Psoas muscle (tissue), 8 donors: Measurements from ENCODE around the gene DCBLD2. TPM values are rescaled to one million over a fixed set of nuclear protein-coding genes. Genes with fewer than 3 reads are reported as not detected.

Experiments used
- ATAC-seq, 4 donors: fragments of 200-7000 bp; cut with Tn5 transposase; one replicate each; pipeline ENCODE4 v1.9.1; 2020; ENCODE audit warnings: moderate library complexity in 3 of 4, mild to moderate bottlenecking in 2 of 4
- DNase-seq, 2 donors: peaks; one replicate each; pipeline ENCODE4 v3.0.0-alpha.2; 2020
- H3K27ac ChIP-seq: fragments of 200-600 bp; one replicate; pipeline ENCODE4 v1.8.0; 2022
- H3K27me3 ChIP-seq, 3 donors: fragments of 200-600 bp in 1 of 3; one replicate each; pipeline versions ENCODE4 v1.6.1 to v1.8.0; 2013 to 2022; ENCODE audit warnings: low read length in 2 of 3, mild to moderate bottlenecking in 2 of 3, moderate library complexity in 1 of 3; ENCODE audit not compliant: insufficient read depth in 3 of 3
- H3K36me3 ChIP-seq, 2 donors: fragments of 200-600 bp in 1 of 2; one replicate each; pipeline versions ENCODE4 v1.6.1 to v1.8.0; 2013 to 2022; ENCODE audit warnings: low read depth in 1 of 2, mild to moderate bottlenecking in 1 of 2, moderate library complexity in 1 of 2; ENCODE audit not compliant: insufficient read depth in 1 of 2
- H3K4me1 ChIP-seq: fragments of 200-600 bp; one replicate; pipeline ENCODE4 v1.8.0; 2022
- H3K4me3 ChIP-seq: fragments of 200-600 bp; one replicate; pipeline ENCODE4 v1.8.0; 2022; ENCODE audit warnings: mild to moderate bottlenecking
- H3K9me3 ChIP-seq: fragments of 200-600 bp; one replicate; pipeline ENCODE4 v1.8.0; 2022
- WGBS, 3 donors: extraction: QIAGEN DNeasy Blood & Tissue Kit; methylation state at CpG; one replicate each; pipeline versions ENCODE4 v1.1.6 to v1.1.7; 2013; 5-methylcytosine and 5-hydroxymethylcytosine counted together
- intact Hi-C, 2 donors: fragments of 100-400 bp; cut with DNase I; formaldehyde crosslinking; loops; one replicate each; pipeline versions ENCODE4 v1.11.0 to v1.14.2; 2022
- long read RNA-seq, 2 donors: library from polyadenylated mRNA; unstranded; transcript quantifications; one replicate each; pipeline ENCODE4 v2.0.0, GENCODE V29; 2021
- polyA plus RNA-seq, 3 donors: library from polyadenylated mRNA; stranded (reverse); fragments of 200-250 nt; gene quantifications; one replicate each; pipeline ENCODE4 v1.2.3, GENCODE V29; 2013
- total RNA-seq, 4 donors: library from RNA; stranded (reverse); fragmentation: NEBNext Ultra II Directional in 2 of 4; extraction: Animal tissue kit (Norgen Biotek cat#: 25700) in 2 of 4; gene quantifications; one replicate each; pipeline versions ENCODE4 v1.2.1 to v1.2.4, GENCODE V29; 2021 to 2023
- TF ChIP-seq, protein P1 (sequence below): fragments of 200-600 bp; IDR thresholded peaks from one replicate; pipeline ENCODE4 v1.8.0; 2022; ENCODE audit warnings: antibody characterized with exemption
- donor health status: healthy with polysubstance abuse.
- donor health status: DM: no; HTN: no; CAD: no; lungs with moderate emphysema.
- donor health status: Bipolar disorder and iron deficiency.
- donor health status: healthy.
- donor health status: DM: yes; HTN: yes; CAD: no.
- donor health status: DM: no; HTN: no; CAD: no.
- donor health status: DM: no; HTN: no; CAD: no.
- donor health status: DM: yes; HTN: yes; CAD: no.

DCBLD2 gene, protein sequence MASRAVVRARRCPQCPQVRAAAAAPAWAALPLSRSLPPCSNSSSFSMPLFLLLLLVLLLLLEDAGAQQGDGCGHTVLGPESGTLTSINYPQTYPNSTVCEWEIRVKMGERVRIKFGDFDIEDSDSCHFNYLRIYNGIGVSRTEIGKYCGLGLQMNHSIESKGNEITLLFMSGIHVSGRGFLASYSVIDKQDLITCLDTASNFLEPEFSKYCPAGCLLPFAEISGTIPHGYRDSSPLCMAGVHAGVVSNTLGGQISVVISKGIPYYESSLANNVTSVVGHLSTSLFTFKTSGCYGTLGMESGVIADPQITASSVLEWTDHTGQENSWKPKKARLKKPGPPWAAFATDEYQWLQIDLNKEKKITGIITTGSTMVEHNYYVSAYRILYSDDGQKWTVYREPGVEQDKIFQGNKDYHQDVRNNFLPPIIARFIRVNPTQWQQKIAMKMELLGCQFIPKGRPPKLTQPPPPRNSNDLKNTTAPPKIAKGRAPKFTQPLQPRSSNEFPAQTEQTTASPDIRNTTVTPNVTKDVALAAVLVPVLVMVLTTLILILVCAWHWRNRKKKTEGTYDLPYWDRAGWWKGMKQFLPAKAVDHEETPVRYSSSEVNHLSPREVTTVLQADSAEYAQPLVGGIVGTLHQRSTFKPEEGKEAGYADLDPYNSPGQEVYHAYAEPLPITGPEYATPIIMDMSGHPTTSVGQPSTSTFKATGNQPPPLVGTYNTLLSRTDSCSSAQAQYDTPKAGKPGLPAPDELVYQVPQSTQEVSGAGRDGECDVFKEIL
- total RNA-seq (10 to 100 TPM in 2 of 4 donors, 1 to 10 TPM in 2; 4.1 to 13.9 (median 10.2) TPM), polyA plus RNA-seq (1 to 10 TPM; 2.9 to 5.3 (median 3.8) TPM)
- long read RNA-seq, donor 1, partial matches to known transcripts: 3 of 3 reads
- long read RNA-seq, donor 1, other reads (novel, unspliced or antisense): 0 of 3 reads
- long read RNA-seq, donor 2, full-length matches to known transcripts: 2 of 6 reads
- long read RNA-seq, donor 2, partial matches to known transcripts: 3 of 6 reads
- long read RNA-seq, donor 2, other reads (novel, unspliced or antisense): 1 of 6 reads

DNA sequence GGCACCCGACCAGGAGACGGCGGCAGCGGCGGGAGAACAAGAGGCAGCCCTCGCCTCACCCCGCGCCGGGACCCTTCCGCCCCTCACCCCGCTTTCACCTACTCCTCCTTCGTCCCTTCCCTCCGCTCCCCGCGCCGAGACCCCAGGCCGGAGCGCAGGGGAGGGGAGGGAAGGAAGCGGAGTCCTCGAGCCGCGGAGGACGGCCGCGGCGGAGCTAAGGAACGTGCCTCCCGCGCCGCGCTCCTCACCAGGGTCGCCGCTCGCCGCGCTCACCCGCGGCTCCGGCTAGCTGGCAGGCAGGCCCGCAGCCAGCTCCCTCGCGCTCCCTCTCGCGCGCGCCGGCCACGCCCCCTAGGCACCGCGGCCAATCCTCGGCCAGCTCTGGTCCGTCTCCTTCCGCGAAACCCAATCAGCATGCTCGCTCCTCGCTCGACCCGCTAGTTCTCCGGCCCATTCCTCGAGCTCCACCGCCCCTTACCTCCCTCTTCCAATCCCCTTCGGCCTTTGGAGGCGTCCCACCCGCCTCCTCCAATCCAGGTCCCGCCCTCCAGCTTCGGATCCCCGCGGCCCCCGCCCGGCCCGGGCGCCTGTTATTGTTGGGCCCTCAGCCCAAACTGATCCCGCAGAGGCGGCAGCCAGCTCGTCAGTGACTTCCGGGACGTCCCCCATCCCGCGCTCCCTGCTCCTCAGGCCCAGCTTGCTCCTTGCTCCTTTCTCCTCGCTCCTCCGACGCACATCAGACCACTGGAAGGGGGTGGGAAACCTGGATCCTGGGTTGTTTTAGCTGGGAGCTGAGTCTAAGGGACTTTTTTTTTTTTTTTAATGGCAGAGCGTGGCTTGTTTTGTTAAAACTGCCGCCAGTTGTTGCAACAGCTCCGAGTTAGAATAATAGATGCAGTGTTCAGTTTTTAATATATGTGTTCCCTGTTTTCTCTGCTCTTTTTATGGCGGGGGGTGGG is at the start of gene DCBLD2:
Gene DCBLD2 (minus strand): TSS at position 304 of the 959 bp plus-strand sequence. CDS start 369 bp downstream, outside the sequence.
- peaks cover 13% of the 10 kb centered on the region for H3K4me1 ChIP-seq
- ATAC-seq (peak; percentile 99 to 100 (median 99)), DNase-seq (peak; percentile 98 to 99)
- no peaks in the 10 kb centered on the region for H3K36me3 ChIP-seq
- no peaks in the 10 kb centered on the region for H3K27me3 ChIP-seq
- H3K9me3 ChIP-seq: no peaks in the 10 kb centered on the region
- intact Hi-C loops: loop anchor here in 1 of 2 donors (5.0 kb wide), 1 partner anchor 91 kb away; no protein-coding TSS in a partner anchor
- H3K4me3 ChIP-seq: peak within 1 kb of the TSS; percentile 97
- WGBS, 3 donors: 0 to 1% (median 1%) methylated on average over 56 to 85 of the region's 86 CpGs
- peak within 1 kb of the TSS; percentile 88 for H3K27ac ChIP-seq
- TF ChIP-seq, protein P1, sequence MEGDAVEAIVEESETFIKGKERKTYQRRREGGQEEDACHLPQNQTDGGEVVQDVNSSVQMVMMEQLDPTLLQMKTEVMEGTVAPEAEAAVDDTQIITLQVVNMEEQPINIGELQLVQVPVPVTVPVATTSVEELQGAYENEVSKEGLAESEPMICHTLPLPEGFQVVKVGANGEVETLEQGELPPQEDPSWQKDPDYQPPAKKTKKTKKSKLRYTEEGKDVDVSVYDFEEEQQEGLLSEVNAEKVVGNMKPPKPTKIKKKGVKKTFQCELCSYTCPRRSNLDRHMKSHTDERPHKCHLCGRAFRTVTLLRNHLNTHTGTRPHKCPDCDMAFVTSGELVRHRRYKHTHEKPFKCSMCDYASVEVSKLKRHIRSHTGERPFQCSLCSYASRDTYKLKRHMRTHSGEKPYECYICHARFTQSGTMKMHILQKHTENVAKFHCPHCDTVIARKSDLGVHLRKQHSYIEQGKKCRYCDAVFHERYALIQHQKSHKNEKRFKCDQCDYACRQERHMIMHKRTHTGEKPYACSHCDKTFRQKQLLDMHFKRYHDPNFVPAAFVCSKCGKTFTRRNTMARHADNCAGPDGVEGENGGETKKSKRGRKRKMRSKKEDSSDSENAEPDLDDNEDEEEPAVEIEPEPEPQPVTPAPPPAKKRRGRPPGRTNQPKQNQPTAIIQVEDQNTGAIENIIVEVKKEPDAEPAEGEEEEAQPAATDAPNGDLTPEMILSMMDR: no peak

DNA sequence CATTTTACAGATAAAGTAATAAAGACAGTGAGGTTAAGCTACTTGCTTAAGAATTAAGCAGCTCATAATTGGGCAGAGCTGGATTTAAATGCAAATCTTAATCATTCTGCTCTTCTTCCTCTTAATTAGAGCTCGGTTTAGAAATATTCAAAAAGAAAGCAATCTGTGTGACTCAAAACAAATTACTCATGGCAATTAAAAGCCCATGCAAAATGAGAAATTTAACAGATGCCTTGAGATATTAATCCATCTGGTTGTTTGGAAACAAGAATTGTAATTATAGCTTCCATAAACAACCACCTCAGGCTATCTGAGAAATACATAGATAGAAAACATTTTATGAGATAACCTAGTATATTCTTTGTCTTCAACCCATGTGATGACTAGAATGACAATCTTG is 44.2 kb upstream of the DCBLD2 start:
- Histone ChIP-seq H3K27me3 (no peaks in the 10 kb centered on the region), H3K27ac (no peak overlapping the region), H3K9me3 (no peaks in the 10 kb centered on the region), H3K36me3 (no peaks in the 10 kb centered on the region), H3K4me3 (no peak overlapping the region), H3K4me1 (no peaks in the 10 kb centered on the region)
- 59 to 75% (median 70%) methylated on average over 1 of the region's 1 CpG for WGBS, 3 donors
- ATAC-seq: no peak
- intact Hi-C loops: no loop called here
- TF ChIP-seq, protein P1: no peak
- DNase-seq: no peak

DNA sequence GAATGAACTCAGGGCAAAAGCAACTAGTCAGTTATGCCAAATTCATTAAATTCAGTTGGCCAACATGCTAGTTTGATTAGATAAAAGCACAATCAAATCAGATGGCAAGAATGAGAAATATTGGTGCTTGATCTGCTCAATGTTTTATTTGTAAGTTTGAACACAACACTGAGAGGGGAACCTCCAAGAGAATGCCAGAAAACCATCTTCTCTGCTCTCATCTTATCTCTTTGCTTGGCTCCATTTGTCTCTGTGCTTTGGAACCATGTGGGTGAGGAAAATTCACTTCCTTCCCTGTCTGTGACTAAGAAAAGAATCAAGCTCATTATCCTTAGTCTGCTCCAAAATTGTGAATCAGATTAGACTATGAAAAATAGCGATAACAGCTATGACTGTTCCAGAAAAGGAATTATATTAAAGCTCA is 43.6 kb upstream of the DCBLD2 start:
- no peak for ATAC-seq
- 64 to 79% (median 67%) methylated on average over 1 of the region's 1 CpG for WGBS, 3 donors
- intact Hi-C loops: no loop called here
- H3K9me3 ChIP-seq: no peaks in the 10 kb centered on the region
- no peaks in the 10 kb centered on the region for H3K36me3 ChIP-seq
- no peaks in the 10 kb centered on the region for H3K27me3 ChIP-seq
- H3K27ac ChIP-seq: no peak overlapping the region
- H3K4me1 ChIP-seq: no peaks in the 10 kb centered on the region
- TF ChIP-seq, protein P1: no peak
- no peak overlapping the region for H3K4me3 ChIP-seq
- DNase-seq: no peak

DNA sequence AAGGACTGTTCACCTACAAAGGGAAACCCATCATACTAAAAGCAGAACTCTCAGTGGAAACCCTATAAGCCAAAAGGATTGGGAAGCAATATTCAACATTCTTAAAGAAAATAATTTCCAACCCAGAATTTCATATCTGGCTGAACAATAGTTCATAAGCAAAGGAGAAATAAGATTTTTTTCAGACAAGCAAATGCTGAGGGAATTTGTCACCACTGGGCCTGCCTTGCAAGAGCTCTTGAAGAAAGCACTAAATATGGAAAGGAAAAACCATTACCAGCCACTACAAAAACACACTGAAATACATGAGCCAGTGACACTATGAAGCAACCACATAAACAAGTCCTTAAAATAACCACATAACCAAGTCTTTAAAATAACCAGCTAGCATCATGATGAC is 28.9 kb upstream of the DCBLD2 start:
- H3K9me3 ChIP-seq: peaks cover 15% of the 10 kb centered on the region
- intact Hi-C loops: no loop called here
- ATAC-seq (no peak), DNase-seq (no peak)
- H3K36me3 ChIP-seq: no peaks in the 10 kb centered on the region
- no peak overlapping the region for H3K27ac ChIP-seq
- H3K27me3 ChIP-seq: no peaks in the 10 kb centered on the region
- no peaks in the 10 kb centered on the region for H3K4me1 ChIP-seq
- TF ChIP-seq, protein P1: no peak
- H3K4me3 ChIP-seq: no peak overlapping the region
